ENCODE data around the gene ATP5PO. TPM values are rescaled to one million over a fixed set of nuclear protein-coding genes. Genes with fewer than 3 reads are reported as not detected.
"Not testable (repeated sequence)": the region's sequence is repeated elsewhere in the genome, so short reads cannot be mapped to it uniquely, and the experiment has no call there.

ATP5PO gene
- total RNA-seq, 1 donor from 2014 or later = 169 TPM

- Mint-ChIP-seq H3K4me3 (no peak overlapping the region), H3K9me3 (no peaks in the 10 kb centered on the region), H3K27me3 (peaks cover 4% of the 10 kb centered on the region), H3K27ac (no peak overlapping the region), H3K4me1 (no peaks in the 10 kb centered on the region), H3K36me3 (ENCODE audit: low read depth) (no peaks in the 10 kb centered on the region)
- no peak for TF ChIP-seq CTCF (IDR thresholded peaks at IDR 0.05)
- ChIA-PET CTCF (no interaction called here), POLR2A (no interaction called here)
- DNase-seq (no peak), ATAC-seq (ENCODE audit: low read depth) (no peak)
- intact Hi-C loops (cut with micrococcal nuclease) = no loop called here
These were observed 50.4 kb downstream of the ATP5PO start for GRCh38 chr21:33865176-33865575.

GRCh38 chr21:33864150-33864549 is 51.5 kb downstream of the ATP5PO start:
- DNase-seq (no peak), ATAC-seq (ENCODE audit: low read depth) (no peak)
- H3K36me3 Mint-ChIP-seq (ENCODE audit: low read depth) = no peaks in the 10 kb centered on the region
- no peak for TF ChIP-seq CTCF (IDR thresholded peaks at IDR 0.05)
- peaks cover 4% of the 10 kb centered on the region for H3K27me3 Mint-ChIP-seq
- ChIA-PET CTCF (no interaction called here), POLR2A (no interaction called here)
- intact Hi-C loops (cut with micrococcal nuclease) = no loop called here
- no peak overlapping the region for H3K4me3 Mint-ChIP-seq
- H3K9me3 Mint-ChIP-seq = no peaks in the 10 kb centered on the region
- no peak overlapping the region for H3K27ac Mint-ChIP-seq
- H3K4me1 Mint-ChIP-seq = no peaks in the 10 kb centered on the region

GRCh38 chr21:33863191-33863590 is 52.4 kb downstream of the ATP5PO start:
- intact Hi-C loops (cut with micrococcal nuclease); H3K4me3 Mint-ChIP-seq; H3K27me3 Mint-ChIP-seq; CTCF ChIA-PET; H3K9me3 Mint-ChIP-seq; H3K36me3 Mint-ChIP-seq (ENCODE audit: low read depth); H3K4me1 Mint-ChIP-seq; DNase-seq; ATAC-seq (ENCODE audit: low read depth); POLR2A ChIA-PET; H3K27ac Mint-ChIP-seq: not testable (repeated sequence)

GRCh38 chr21:33861125-33861524 is 54.5 kb downstream of the ATP5PO start:
- H3K27ac Mint-ChIP-seq = no peak overlapping the region
- CTCF ChIA-PET = no interaction called here
- no peaks in the 10 kb centered on the region for H3K36me3 Mint-ChIP-seq (ENCODE audit: low read depth)
- H3K9me3 Mint-ChIP-seq = no peaks in the 10 kb centered on the region
- peaks cover 4% of the 10 kb centered on the region for H3K27me3 Mint-ChIP-seq
- no peaks in the 10 kb centered on the region for H3K4me1 Mint-ChIP-seq
- TF ChIP-seq CTCF (IDR thresholded peaks at IDR 0.05) = no peak
- no peak for ATAC-seq (ENCODE audit: low read depth)
- no peak overlapping the region for H3K4me3 Mint-ChIP-seq
- DNase-seq = no peak
- intact Hi-C loops (cut with micrococcal nuclease) = no loop called here
- POLR2A ChIA-PET = no interaction called here

- ChIA-PET CTCF (no interaction called here), POLR2A (no interaction called here)
- no peaks in the 10 kb centered on the region for H3K4me1 Mint-ChIP-seq
- H3K4me3 Mint-ChIP-seq = no peak overlapping the region
- no peak for TF ChIP-seq CTCF (IDR thresholded peaks at IDR 0.05)
- intact Hi-C loops (cut with micrococcal nuclease) = no loop called here
- no peaks in the 10 kb centered on the region for H3K9me3 Mint-ChIP-seq
- no peak for DNase-seq
- H3K27me3 Mint-ChIP-seq = no peaks in the 10 kb centered on the region
- H3K36me3 Mint-ChIP-seq (ENCODE audit: low read depth) = no peaks in the 10 kb centered on the region
- H3K27ac Mint-ChIP-seq = no peak overlapping the region
- ATAC-seq (ENCODE audit: low read depth) = no peak
These were observed 55.2 kb downstream of the ATP5PO start for GRCh38 chr21:33860332-33860879.

All from activated B cell treated with CpG ODN at 0.5 μM for 24 hours (primary cell).